Stimulated activated CD8-positive, alpha-beta memory T cell treated with anti-CD3 and anti-CD28 coated beads, Interleukin-4, amount 100 ng/mL, for 1 hour (primary cell): ENCODE data around the gene HOXB2.

Source experiments
- DNase-seq, 2 donors: peaks; one replicate each; pipeline ENCODE4 v3.0.0-alpha.2; 2020; ENCODE audit warnings: low read depth in 2 of 2, low spot score in 1 of 2

HOXB2 gene

GRCh38 chr17:48553190-48553547 lies 8.3 kb upstream of the HOXB2 start:
- DNase-seq, result no peak

GRCh38 chr17:48552466-48553189 lies 7.7 kb upstream of the HOXB2 start:
- no peak for DNase-seq

- DNase-seq, result no peak
Measured at GRCh38 chr17:48551596-48552465, 6.9 kb upstream of the HOXB2 start.

GRCh38 chr17:48551214-48551555 lies 6.3 kb upstream of the HOXB2 start:
- no peak for DNase-seq

- no peak for DNase-seq
Measured at GRCh38 chr17:48550502-48551213, 5.7 kb upstream of the HOXB2 start.

GRCh38 chr17:48549914-48550501 lies 5.1 kb upstream of the HOXB2 start:
- DNase-seq, result no peak

DNA sequence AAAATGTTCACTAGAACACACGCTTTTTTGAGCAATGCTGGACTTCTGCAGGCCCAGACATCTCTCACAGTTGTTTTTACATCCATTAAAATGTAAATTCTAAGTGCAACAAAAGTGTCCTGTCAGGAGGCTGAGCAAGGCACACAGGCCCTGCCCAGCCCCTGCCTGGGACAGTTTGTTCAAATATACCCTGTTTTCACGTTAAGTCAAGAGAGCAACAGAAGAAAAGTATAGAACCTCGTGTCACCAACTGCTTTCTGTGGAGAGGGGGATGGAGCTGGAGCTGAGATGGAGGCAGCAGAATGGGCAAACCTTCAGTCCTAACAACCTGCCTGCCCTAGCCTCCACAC lies 4.3 kb upstream of the HOXB2 start:
- no peak for DNase-seq

DNA sequence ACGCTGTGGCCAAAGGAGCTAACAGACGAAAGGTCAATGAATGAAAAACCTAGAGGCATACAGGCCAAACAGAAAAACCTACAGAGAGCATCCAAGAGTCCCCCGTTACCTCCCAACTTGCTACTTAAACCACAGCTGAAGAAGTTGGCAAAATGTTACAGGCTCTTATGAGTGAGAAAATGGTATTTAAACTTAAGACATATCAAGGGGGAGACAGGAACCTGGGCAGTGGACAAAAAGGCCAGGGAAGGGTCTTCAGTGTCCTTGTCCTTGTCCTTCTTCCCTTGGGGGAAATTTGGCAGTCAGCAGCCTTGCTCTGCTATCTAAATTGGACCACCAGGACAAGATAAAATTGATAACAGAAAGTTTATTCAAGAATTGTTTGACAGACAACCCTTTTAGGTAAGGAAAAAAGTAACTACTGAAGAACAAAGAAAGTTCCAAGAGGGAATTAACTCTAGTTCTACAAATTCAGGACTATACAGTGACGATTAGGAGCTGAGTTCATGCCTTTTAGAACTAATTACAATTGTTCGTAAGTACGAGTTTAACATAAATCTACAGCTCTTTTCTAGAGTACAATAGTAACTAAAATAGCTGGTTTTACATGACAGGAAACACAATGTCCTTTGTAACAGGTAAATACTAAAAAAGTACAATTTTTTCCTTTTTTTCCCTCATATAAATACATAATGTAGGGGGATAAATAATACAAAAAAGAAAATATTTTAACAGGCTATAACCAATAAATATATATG lies 3.8 kb upstream of the HOXB2 start:
- DNase-seq, result no peak

GRCh38 chr17:48547808-48548522 lies 3.1 kb upstream of the HOXB2 start:
- DNase-seq, result no peak

DNA sequence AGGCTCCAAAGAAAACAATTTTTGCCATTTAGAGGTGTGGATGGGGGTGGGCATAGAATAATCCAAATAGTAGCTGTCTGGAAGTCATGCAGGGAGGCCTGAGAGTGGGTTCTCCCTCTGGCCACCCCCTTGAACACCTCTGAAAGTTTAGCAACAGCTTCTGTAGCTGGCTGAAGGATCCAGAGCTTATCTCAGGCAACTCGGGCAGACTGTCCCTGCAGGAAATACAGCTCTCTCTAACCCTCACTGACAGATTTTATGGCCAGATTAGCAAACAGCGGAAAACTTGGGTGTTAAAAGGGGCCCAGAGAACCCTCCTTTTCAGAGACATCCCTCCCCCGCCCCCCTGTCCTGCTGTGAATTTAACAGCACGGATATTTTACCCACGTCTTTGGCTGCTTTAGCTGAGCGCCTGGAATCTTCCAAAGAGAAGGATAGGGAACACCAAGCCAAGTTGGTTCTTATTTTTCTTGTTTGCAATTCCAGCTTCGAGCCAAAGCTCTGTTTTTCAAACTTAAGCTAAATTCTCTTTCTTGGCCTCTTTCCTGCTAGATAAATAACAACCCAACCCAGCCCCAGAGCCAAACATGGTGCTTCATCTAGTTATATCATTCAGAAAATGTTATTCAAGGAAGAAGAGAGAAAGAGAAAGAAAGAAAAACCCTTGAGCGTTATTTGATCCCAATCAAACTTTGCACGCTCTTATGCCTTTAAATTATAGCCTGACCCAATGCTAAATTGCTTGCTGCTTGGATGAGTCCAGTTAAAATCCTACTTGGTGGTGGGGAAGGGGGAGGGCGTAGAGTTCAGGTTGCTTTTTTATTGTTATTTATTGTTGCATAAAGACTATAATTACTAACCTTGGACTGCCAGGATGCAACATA lies 2.3 kb upstream of the HOXB2 start:
- DNase-seq, result no peak

- no peak for DNase-seq
Measured at GRCh38 chr17:48546137-48546923, 1.4 kb upstream of the HOXB2 start.

- DNase-seq, result no peak
Measured at GRCh38 chr17:48545539-48545938, 630 bp upstream of the HOXB2 start.

- no peak for DNase-seq
Measured at GRCh38 chr17:48544349-48545021, 424 bp downstream of the HOXB2 start.

DNA sequence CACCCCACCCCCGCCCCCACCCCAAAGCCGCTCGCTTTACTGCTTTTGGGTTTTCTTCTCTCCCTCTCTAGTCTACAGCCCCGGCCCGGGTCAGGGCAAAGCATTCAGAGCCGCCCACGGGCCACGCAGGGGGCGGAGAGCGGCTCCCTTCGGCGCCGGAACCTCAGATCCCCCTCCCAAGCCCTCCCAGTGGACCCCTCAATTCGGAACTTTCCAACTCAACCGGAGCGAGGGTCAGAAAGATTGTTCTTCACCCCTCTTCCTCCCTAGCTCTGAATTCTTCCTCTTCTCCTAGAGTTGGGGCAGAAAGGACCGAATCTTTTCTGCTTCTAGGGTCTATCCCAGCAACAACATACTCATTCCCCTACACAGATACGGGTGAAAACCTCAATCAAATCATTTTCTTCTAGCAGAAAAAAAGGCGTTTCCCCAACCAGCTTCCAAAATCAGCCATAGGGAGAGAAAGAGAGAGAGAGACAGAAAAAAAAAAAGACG lies 1.0 kb downstream of the HOXB2 start:
- DNase-seq, result no peak

DNA sequence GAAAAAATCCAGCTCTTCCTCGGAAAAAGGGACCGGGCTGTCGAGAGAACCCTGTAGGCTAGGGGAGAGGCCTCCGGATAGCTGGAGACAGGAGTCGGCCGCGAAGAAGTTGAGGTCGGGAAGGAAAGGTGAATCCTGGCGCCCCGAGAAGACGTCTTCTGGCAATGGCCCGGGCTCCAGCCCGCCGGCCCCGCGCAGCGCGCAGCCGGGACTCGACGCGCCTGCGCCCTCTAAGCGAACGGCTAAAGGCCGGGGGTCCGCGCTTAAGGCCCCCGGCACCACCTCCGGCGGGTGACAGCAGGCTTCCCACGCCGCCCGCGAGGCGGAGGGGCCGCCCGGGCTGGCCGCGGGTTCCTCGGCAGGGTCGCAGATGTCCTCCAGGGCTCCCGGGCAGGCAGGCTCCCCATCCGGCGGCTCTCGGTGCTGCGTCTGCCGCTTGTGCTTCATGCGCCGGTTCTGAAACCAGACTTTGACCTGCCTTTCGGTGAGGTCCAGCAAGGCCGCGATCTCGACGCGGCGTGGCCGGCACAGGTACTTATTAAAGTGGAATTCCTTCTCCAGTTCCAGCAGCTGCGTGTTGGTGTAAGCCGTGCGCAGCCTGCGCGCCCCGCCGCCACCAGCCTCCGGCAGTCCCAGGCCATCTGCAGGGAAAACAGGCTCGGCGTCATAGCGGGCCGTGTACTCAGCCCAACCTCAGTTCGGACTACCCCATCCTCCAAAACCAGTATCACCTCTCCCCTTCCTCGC lies 1.6 kb downstream of the HOXB2 start:
- DNase-seq, result no peak

- no peak for DNase-seq
Measured at GRCh38 chr17:48542698-48543106, 2.2 kb downstream of the HOXB2 start.

DNA sequence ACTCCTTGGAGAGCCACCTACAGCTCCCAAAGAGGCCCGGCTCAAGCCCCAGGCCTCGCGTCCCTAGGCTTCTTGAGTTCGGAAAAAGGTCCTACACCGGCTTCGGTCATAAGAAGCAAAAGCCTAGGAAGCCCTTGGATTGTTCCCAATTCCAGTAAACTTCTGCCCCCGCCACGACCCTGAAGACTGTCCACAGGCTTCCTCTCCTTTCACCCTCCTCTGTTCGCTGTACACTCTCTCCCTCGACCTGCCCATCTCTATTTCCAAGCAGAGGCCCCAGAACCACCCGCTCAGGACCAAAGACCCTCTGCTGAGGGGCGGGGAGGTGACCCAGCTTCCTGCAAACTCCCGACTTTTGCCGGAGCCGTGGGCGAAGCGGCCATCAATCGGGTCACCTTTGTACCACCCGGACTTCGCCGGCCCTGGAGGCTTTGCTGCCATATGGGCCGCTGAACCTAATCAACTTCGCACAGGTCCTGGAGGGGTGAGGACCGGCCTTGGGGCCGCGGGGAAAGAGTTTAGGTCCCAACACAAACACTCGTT lies 2.7 kb downstream of the HOXB2 start:
- no peak for DNase-seq
